A549 (cell line): ENCODE results near the gene ADGRF5. TPM values are rescaled to one million over a fixed set of nuclear protein-coding genes. Genes with fewer than 3 reads are reported as not detected.

Source experiments
- ATAC-seq, 2 experiments: fragments of 200-7000 bp in 1 of 2; fragments of >200 bp in 1 of 2; cut with Nextera tagmentation in 1 of 2; cut with Tn5 transposase in 1 of 2; 3 replicates each; pipeline versions ENCODE4 v1.8.0 to v1.9.1; 2018 to 2020; ENCODE audit warnings: mild to moderate bottlenecking in 1 of 2, moderate library complexity in 1 of 2
- CTCF ChIA-PET: fragments of 300-600 bp; sonication (Branson Sonifier 250); formaldehyde crosslinking; extraction: SDS; loops from one replicate; lab custom pipeline; 2021; ENCODE audit warnings: antibody characterized with exemption, inconsistent platforms; lab: Yijun Ruan, JAX
- POLR2A ChIA-PET: fragments of 350-600 bp; formaldehyde crosslinking; extraction: SDS; loops from one replicate; lab custom pipeline; 2021; ENCODE audit warnings: antibody characterized with exemption, inconsistent platforms; lab: Yijun Ruan, JAX
- DNase-seq, 2 experiments: peaks; one replicate each; pipeline versions ENCODE4 v3.0.0 to v3.0.0-alpha.2; 2011 to 2016; ENCODE audit warnings: low read depth in 1 of 2, low spot score in 1 of 2
- FAIRE-seq: peaks from 2 replicates; lab custom pipeline; 2011; peaks lifted over from hg19 to GRCh38; lab: Jason Lieb, UNC
- H3K27ac ChIP-seq, 2 experiments: fragments of >200 bp; sonication (Bioruptor Twin); formaldehyde crosslinking; 3 replicates each; pipeline ENCODE4 v1.5.1; 2016 to 2017
- H3K4me1 ChIP-seq: fragments of >200 bp; sonication (Bioruptor Twin); formaldehyde crosslinking; 3 replicates; pipeline ENCODE4 v1.6.1; 2016
- H3K4me2 ChIP-seq: fragments of >200 bp; sonication (Bioruptor Twin); formaldehyde crosslinking; 3 replicates; pipeline ENCODE4 v1.6.1; 2016
- H3K4me3 ChIP-seq: fragments of >200 bp; sonication (Bioruptor Twin); formaldehyde crosslinking; 3 replicates; pipeline ENCODE4 v1.5.1; 2016
- H3K9me3 ChIP-seq: fragments of >200 bp; sonication (Bioruptor Twin); formaldehyde crosslinking; 3 replicates; pipeline ENCODE4 v1.6.1; 2016
- BHLHE40 ChIP-seq: IDR thresholded peaks from 2 replicates; pipeline ENCODE4 v1.6.1; 2012; ENCODE audit warnings: low read depth, low read length, inconsistent platforms
- CBX2 ChIP-seq: fragments of 200-600 bp; sonication (generic); IDR thresholded peaks from 2 replicates; pipeline ENCODE4 v1.6.1; 2016; ENCODE audit warnings: low read depth, mild to moderate bottlenecking, borderline replicate concordance
- CBX8 ChIP-seq: fragments of 200-600 bp; sonication (generic); IDR thresholded peaks from 2 replicates; pipeline ENCODE4 v1.6.1; 2016
- CHD2 ChIP-seq: fragments of 150-350 bp; IDR thresholded peaks from 2 replicates; pipeline ENCODE4 v1.6.1; 2014; ENCODE audit warnings: low read length; ENCODE audit not compliant: partially characterized antibody
- CHD4 ChIP-seq: fragments of 200-600 bp; sonication (generic); IDR thresholded peaks from 2 replicates; pipeline ENCODE4 v1.6.1; 2016; ENCODE audit warnings: antibody characterized with exemption, mild to moderate bottlenecking, borderline replicate concordance
- E2F6 ChIP-seq: IDR thresholded peaks from 2 replicates; pipeline ENCODE4 v1.6.1; 2012; ENCODE audit warnings: low read depth, borderline replicate concordance
- EHF ChIP-seq: fragments of 250-450 bp; sonication (Bioruptor Pico); IDR thresholded peaks from 2 replicates; pipeline ENCODE4 v1.5.0; 2020; ENCODE audit warnings: mild to moderate bottlenecking
- FOSB ChIP-seq: fragments of 250-450 bp; sonication (Bioruptor Pico); IDR thresholded peaks from 2 replicates; pipeline ENCODE4 v1.5.0; 2020; ENCODE audit warnings: mild to moderate bottlenecking, moderate library complexity
- HOXA7 ChIP-seq: fragments of 250-450 bp; sonication (Bioruptor Pico); IDR thresholded peaks from 2 replicates; pipeline ENCODE4 v1.5.0; 2020; ENCODE audit warnings: mild to moderate bottlenecking, moderate library complexity
- HOXB13 ChIP-seq: fragments of 250-450 bp; sonication (Bioruptor Pico); IDR thresholded peaks from 2 replicates; pipeline ENCODE4 v1.5.0; 2020; ENCODE audit warnings: low read depth, mild to moderate bottlenecking, moderate library complexity
- JUN ChIP-seq, 2 experiments: fragments of >200 bp; sonication (Bioruptor Twin); formaldehyde crosslinking; IDR thresholded peaks; 2 replicates in 1 of 2; 3 replicates in 1 of 2; pipeline ENCODE4 v1.6.1; 2016 to 2017
- KDM5A ChIP-seq: fragments of 200-600 bp; sonication (generic); IDR thresholded peaks from 2 replicates; pipeline ENCODE4 v1.6.1; 2016; ENCODE audit warnings: antibody characterized with exemption, mild to moderate bottlenecking
- MAZ ChIP-seq: fragments of 150-350 bp; IDR thresholded peaks from 2 replicates; pipeline ENCODE4 v1.6.1; 2014; ENCODE audit warnings: antibody characterized with exemption, low read depth, low read length, borderline replicate concordance
- NFE2L2 ChIP-seq: fragments of 150-350 bp; conservative IDR thresholded peaks from 2 replicates; pipeline ENCODE4 v1.6.1; 2014; ENCODE audit warnings: low read length
- POLR2A ChIP-seq: IDR thresholded peaks from 2 replicates; pipeline ENCODE4 v1.6.1; 2012; ENCODE audit warnings: mild to moderate bottlenecking, low read length
- POLR2AphosphoS2 ChIP-seq: conservative IDR thresholded peaks from 2 replicates; pipeline ENCODE4 v1.6.1; 2012; ENCODE audit warnings: low read length, improper control_type of control experiment, inconsistent platforms
- RARB ChIP-seq: fragments of 250-450 bp; sonication (Bioruptor Pico); IDR thresholded peaks from 2 replicates; pipeline ENCODE4 v1.8.0; 2021; ENCODE audit warnings: mild to moderate bottlenecking, moderate library complexity
- RCOR1 ChIP-seq: fragments of 150-350 bp; IDR thresholded peaks from 2 replicates; pipeline ENCODE4 v1.6.1; 2014; ENCODE audit warnings: antibody characterized with exemption, low read length, low read depth
- RFX5 ChIP-seq: fragments of 450-650 bp; IDR thresholded peaks from 2 replicates; pipeline ENCODE4 v1.7.1; 2014; ENCODE audit warnings: antibody characterized with exemption, mild to moderate bottlenecking, moderate library complexity
- RNF2 ChIP-seq: fragments of 200-600 bp; sonication (generic); IDR thresholded peaks from 2 replicates; pipeline ENCODE4 v1.6.1; 2016; ENCODE audit warnings: low read depth, mild to moderate bottlenecking, antibody characterized with exemption, moderate library complexity, borderline replicate concordance
- SMC3 ChIP-seq: fragments of >200 bp; sonication (Bioruptor Twin); formaldehyde crosslinking; IDR thresholded peaks from 3 replicates; pipeline ENCODE4 v1.6.1; 2018; ENCODE audit warnings: inconsistent platforms
- USF2 ChIP-seq: fragments of 450-650 bp; IDR thresholded peaks from 2 replicates; pipeline ENCODE4 v1.6.1; 2014; ENCODE audit warnings: antibody characterized with exemption
- ZC3H11A ChIP-seq: fragments of 450-650 bp; IDR thresholded peaks from 2 replicates; pipeline ENCODE4 v1.6.1; 2014; ENCODE audit warnings: antibody characterized with exemption, mild to moderate bottlenecking
- ZNF302 ChIP-seq: fragments of 250-450 bp; sonication (Bioruptor Pico); IDR thresholded peaks from 2 replicates; pipeline ENCODE4 v1.9.0; 2021; ENCODE audit warnings: inconsistent platforms, mild to moderate bottlenecking, moderate library complexity
- ZSCAN20 ChIP-seq: fragments of 250-450 bp; sonication (Bioruptor Pico); IDR thresholded peaks from 2 replicates; pipeline ENCODE4 v1.8.0; 2022; ENCODE audit warnings: mild to moderate bottlenecking, moderate library complexity
- WGBS: methylation state at CpG from one replicate; pipeline ENCODE4 v1.1.6; 2017; ENCODE audit errors: missing lambda C conversion rate; 5-methylcytosine and 5-hydroxymethylcytosine counted together
- polyA plus RNA-seq, 4 experiments: library from polyadenylated mRNA; depleted of rRNA in 3 of 4; stranded (reverse); fragments of >200 nt; fragmentation: RNase III in 1 of 4; extraction: RNeasy Plus Mini Kit Qiagen cat#74134 plus additional on column Dnase treatment in 1 of 4; gene quantifications; 2 replicates in 3 of 4; 3 replicates in 1 of 4; pipeline ENCODE4 v1.2.3, GENCODE V29; 2011 to 2017
- TF ChIP-seq, protein P1 (sequence below): fragments of 150-350 bp; IDR thresholded peaks from 2 replicates; pipeline ENCODE4 v1.6.1; 2014; ENCODE audit warnings: low read depth, mild to moderate bottlenecking, low read length

ADGRF5 gene
- polyA plus RNA-seq, 2 of the 4 experiments (the other 2 are of a cell fraction) = not detected

- H3K4me2 ChIP-seq = no peak overlapping the region
- POLR2A ChIA-PET = no interaction called here
- H3K27ac ChIP-seq = no peak overlapping the region
- ATAC-seq (no peak), FAIRE-seq (no peak), DNase-seq (no peak)
- peaks cover 14% of the 10 kb centered on the region for H3K4me1 ChIP-seq
- TF ChIP-seq CHD2 (no peak), CBX2 (no peak), RCOR1 (no peak), RNF2 (no peak), POLR2A (no peak), POLR2AphosphoS2 (no peak), BHLHE40 (no peak), ZSCAN20 (CRISPR knock-in tag) (no peak), JUN (IDR thresholded peaks at IDR 0.05) (no peak)
- H3K9me3 ChIP-seq = no peaks in the 10 kb centered on the region
- 82% methylated on average over 3 of the region's 3 CpGs for WGBS
- H3K4me3 ChIP-seq = no peak overlapping the region
- CTCF ChIA-PET = interaction anchor here (1.2 kb wide), 1 partner anchor 69 kb away, joined by 3 read pairs; no protein-coding TSS in a partner anchor
Measured at GRCh38 chr6:46917002-46917545, 4.7 kb downstream of the ADGRF5 start.

GRCh38 chr6:46915866-46916265 is 5.9 kb downstream of the ADGRF5 start:
- TF ChIP-seq ZNF302 (CRISPR knock-in tag) = no peak
- TF ChIP-seq RNF2 = no peak
- TF ChIP-seq CHD2 = no peak
- TF ChIP-seq BHLHE40 = no peak
- no peak for TF ChIP-seq FOSB (CRISPR knock-in tag)
- TF ChIP-seq RFX5 = no peak
- no peak for TF ChIP-seq KDM5A
- TF ChIP-seq MAZ = no peak
- TF ChIP-seq SMC3 = no peak
- no peak for TF ChIP-seq NFE2L2
- no peak for TF ChIP-seq EHF
- TF ChIP-seq CHD4 = no peak
- TF ChIP-seq HOXA7 (CRISPR knock-in tag) = no peak
- TF ChIP-seq ZC3H11A = no peak
- no peak for TF ChIP-seq HOXB13
- TF ChIP-seq E2F6 = no peak
- TF ChIP-seq CBX8 = no peak
- no peak for TF ChIP-seq RARB (CRISPR knock-in tag)
- TF ChIP-seq USF2 = no peak
- TF ChIP-seq, protein P1, sequence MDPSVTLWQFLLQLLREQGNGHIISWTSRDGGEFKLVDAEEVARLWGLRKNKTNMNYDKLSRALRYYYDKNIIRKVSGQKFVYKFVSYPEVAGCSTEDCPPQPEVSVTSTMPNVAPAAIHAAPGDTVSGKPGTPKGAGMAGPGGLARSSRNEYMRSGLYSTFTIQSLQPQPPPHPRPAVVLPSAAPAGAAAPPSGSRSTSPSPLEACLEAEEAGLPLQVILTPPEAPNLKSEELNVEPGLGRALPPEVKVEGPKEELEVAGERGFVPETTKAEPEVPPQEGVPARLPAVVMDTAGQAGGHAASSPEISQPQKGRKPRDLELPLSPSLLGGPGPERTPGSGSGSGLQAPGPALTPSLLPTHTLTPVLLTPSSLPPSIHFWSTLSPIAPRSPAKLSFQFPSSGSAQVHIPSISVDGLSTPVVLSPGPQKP = no peak
- TF ChIP-seq, all 56 proteins: peak for 0
- DNase-seq = no peak
- POLR2A ChIA-PET = no interaction called here
- no peak overlapping the region for H3K4me3 ChIP-seq
- peaks cover 14% of the 10 kb centered on the region for H3K4me1 ChIP-seq
- WGBS = 91% methylated on average over 4 of the region's 4 CpGs
- no peak for ATAC-seq
- FAIRE-seq = no peak
- H3K9me3 ChIP-seq = no peaks in the 10 kb centered on the region
- no peak overlapping the region for H3K27ac ChIP-seq
- no peak overlapping the region for H3K4me2 ChIP-seq
- CTCF ChIA-PET = no interaction called here
